DND-41 (cell line): ENCODE data around the gene PRSS35.

ENCODE experiments used
- ATAC-seq: fragments of 200-7000 bp; cut with Tn5 transposase; 3 replicates; pipeline ENCODE4 v1.9.1; 2021; ENCODE audit warnings: low read depth; ENCODE audit not compliant: insufficient read depth
- DNase-seq: peaks from one replicate; pipeline ENCODE4 v3.0.0-alpha.2; 2020
- H2AFZ ChIP-seq: 2 replicates; pipeline ENCODE4 v1.6.0; 2012; ENCODE audit warnings: low read depth, low read length
- H3K27ac ChIP-seq: 2 replicates; pipeline ENCODE4 v1.5.1; 2012; ENCODE audit warnings: low read length, inconsistent platforms
- H3K27me3 ChIP-seq: fragments of 200-600 bp; sonication (generic); 2 replicates; pipeline ENCODE4 v1.6.0; 2012; ENCODE audit warnings: low read length, mild to moderate bottlenecking, inconsistent platforms; ENCODE audit not compliant: insufficient read depth, poor library complexity
- H3K36me3 ChIP-seq: 2 replicates; pipeline ENCODE4 v1.5.1; 2012; ENCODE audit warnings: low read length, inconsistent platforms; ENCODE audit not compliant: insufficient read depth
- H3K4me1 ChIP-seq: 2 replicates; pipeline ENCODE4 v1.5.1; 2012; ENCODE audit warnings: mild to moderate bottlenecking, low read length; ENCODE audit not compliant: insufficient read depth
- H3K4me2 ChIP-seq: 2 replicates; pipeline ENCODE4 v1.6.0; 2012; ENCODE audit warnings: mild to moderate bottlenecking, moderate library complexity, low read length, inconsistent platforms; ENCODE audit not compliant: insufficient read depth
- H3K4me3 ChIP-seq, 2 experiments: fragments of 200-600 bp in 1 of 2; shearing (Covaris generic) in 1 of 2; 2 replicates each; pipeline ENCODE4 v1.5.1; 2012 to 2016; ENCODE audit warnings: inconsistent platforms in 2 of 2, low read length in 2 of 2, mild to moderate bottlenecking in 2 of 2, low read depth in 1 of 2, moderate library complexity in 1 of 2
- H3K79me2 ChIP-seq: 2 replicates; pipeline ENCODE4 v1.6.0; 2012; ENCODE audit warnings: low read length, inconsistent platforms; ENCODE audit not compliant: insufficient read depth
- H3K9ac ChIP-seq: 2 replicates; pipeline ENCODE4 v1.6.0; 2012; ENCODE audit warnings: low read depth, mild to moderate bottlenecking, inconsistent platforms, low read length, moderate library complexity
- H3K9me3 ChIP-seq: 2 replicates; pipeline ENCODE4 v1.5.1; 2012; ENCODE audit warnings: low read length, moderate library complexity, mild to moderate bottlenecking, inconsistent platforms; ENCODE audit not compliant: insufficient read depth, severe bottlenecking
- H4K20me1 ChIP-seq: 2 replicates; pipeline ENCODE4 v1.6.0; 2012; ENCODE audit warnings: low read length; ENCODE audit not compliant: insufficient read depth
- CTCF ChIP-seq: IDR thresholded peaks from 2 replicates; pipeline ENCODE4 v1.5.1; 2012; ENCODE audit warnings: borderline replicate concordance, low read length, moderate library complexity, mild to moderate bottlenecking; ENCODE audit not compliant: poor library complexity, severe bottlenecking; ENCODE audit errors: extremely low read depth
- EZH2 ChIP-seq: IDR thresholded peaks from 3 replicates; pipeline ENCODE4 v1.6.1; 2012; ENCODE audit warnings: borderline replicate concordance, low read depth, mild to moderate bottlenecking, moderate library complexity, low read length, inconsistent platforms; ENCODE audit not compliant: severe bottlenecking

The PRSS35 gene

GRCh38 chr6:83472767-83473166 is 39.6 kb upstream of the PRSS35 start:
- H3K79me2 ChIP-seq = no peaks in the 10 kb centered on the region
- no peak overlapping the region for H3K9ac ChIP-seq
- H3K4me1 ChIP-seq = no peaks in the 10 kb centered on the region
- H4K20me1 ChIP-seq = no peaks in the 10 kb centered on the region
- no peak overlapping the region for H2AFZ ChIP-seq
- no peak overlapping the region for H3K4me3 ChIP-seq
- ATAC-seq (no peak), DNase-seq (no peak)
- no peak overlapping the region for H3K4me2 ChIP-seq
- TF ChIP-seq EZH2 (no peak), CTCF (no peak)
- no peaks in the 10 kb centered on the region for H3K36me3 ChIP-seq
- H3K9me3 ChIP-seq = no peaks in the 10 kb centered on the region
- H3K27ac ChIP-seq = no peak overlapping the region
- peaks cover 2% of the 10 kb centered on the region for H3K27me3 ChIP-seq

- TF ChIP-seq CTCF (no peak), EZH2 (no peak)
Measured at GRCh38 chr6:83474309-83474708, 38.0 kb upstream of the PRSS35 start.

GRCh38 chr6:83476971-83477370 is 35.4 kb upstream of the PRSS35 start:
- TF ChIP-seq CTCF (no peak), EZH2 (no peak)
- Histone ChIP-seq H2AFZ (no peak overlapping the region), H3K36me3 (no peaks in the 10 kb centered on the region), H3K4me2 (no peak overlapping the region), H3K27ac (no peak overlapping the region), H3K9ac (no peak overlapping the region), H3K4me1 (no peaks in the 10 kb centered on the region), H4K20me1 (no peaks in the 10 kb centered on the region), H3K27me3 (no peaks in the 10 kb centered on the region), H3K9me3 (no peaks in the 10 kb centered on the region), H3K79me2 (no peaks in the 10 kb centered on the region), H3K4me3 (no peak overlapping the region)
- no peak for ATAC-seq
- DNase-seq = no peak

More at GRCh38 chr6:83474309-83474708, 38.0 kb upstream of the PRSS35 start:
- H3K27me3 ChIP-seq = no peaks in the 10 kb centered on the region
- no peak overlapping the region for H3K4me2 ChIP-seq
- DNase-seq (no peak), ATAC-seq (no peak)
- H4K20me1 ChIP-seq = no peaks in the 10 kb centered on the region
- no peak overlapping the region for H2AFZ ChIP-seq
- H3K36me3 ChIP-seq = no peaks in the 10 kb centered on the region
- no peaks in the 10 kb centered on the region for H3K9me3 ChIP-seq
- no peak overlapping the region for H3K4me3 ChIP-seq
- H3K4me1 ChIP-seq = no peaks in the 10 kb centered on the region
- no peaks in the 10 kb centered on the region for H3K79me2 ChIP-seq
- H3K27ac ChIP-seq = no peak overlapping the region
- H3K9ac ChIP-seq = no peak overlapping the region

GRCh38 chr6:83479389-83479788 is 32.9 kb upstream of the PRSS35 start:
- Histone ChIP-seq H2AFZ (no peak overlapping the region), H3K4me2 (no peak overlapping the region), H3K9me3 (no peaks in the 10 kb centered on the region), H3K79me2 (no peaks in the 10 kb centered on the region), H3K36me3 (no peaks in the 10 kb centered on the region), H3K27ac (no peak overlapping the region), H3K27me3 (no peaks in the 10 kb centered on the region), H3K9ac (no peak overlapping the region), H4K20me1 (no peaks in the 10 kb centered on the region), H3K4me3 (no peak overlapping the region), H3K4me1 (no peaks in the 10 kb centered on the region)
- TF ChIP-seq EZH2 (no peak), CTCF (no peak)
- ATAC-seq (no peak), DNase-seq (no peak)
